ENCODE data around the gene CUL4A. TPM values are rescaled to one million over a fixed set of nuclear protein-coding genes. Genes with fewer than 3 reads are reported as not detected.

Gene CUL4A
- total RNA-seq, 1 donor from 2014 or later = 63.0 TPM

- Mint-ChIP-seq H3K36me3 (ENCODE audit: low read depth) (peaks cover 4% of the 10 kb centered on the region), H3K9me3 (no peaks in the 10 kb centered on the region), H3K27ac (ENCODE audit: unreplicated experiment) (peak overlapping the region; percentile 94), H3K4me3 (peak overlapping the region; percentile 95), H3K4me1 (peaks cover 20% of the 10 kb centered on the region), H3K27me3 (ENCODE audit: low read depth) (peaks cover 24% of the 10 kb centered on the region)
- TF ChIP-seq CTCF (conservative IDR thresholded peaks at IDR 0.05) = no peak
- DNase-seq (ENCODE audit: low read depth, low spot score) = no peak
These were observed 88.9 kb downstream of the CUL4A start for GRCh38 chr13:113298043-113298945.

DNA sequence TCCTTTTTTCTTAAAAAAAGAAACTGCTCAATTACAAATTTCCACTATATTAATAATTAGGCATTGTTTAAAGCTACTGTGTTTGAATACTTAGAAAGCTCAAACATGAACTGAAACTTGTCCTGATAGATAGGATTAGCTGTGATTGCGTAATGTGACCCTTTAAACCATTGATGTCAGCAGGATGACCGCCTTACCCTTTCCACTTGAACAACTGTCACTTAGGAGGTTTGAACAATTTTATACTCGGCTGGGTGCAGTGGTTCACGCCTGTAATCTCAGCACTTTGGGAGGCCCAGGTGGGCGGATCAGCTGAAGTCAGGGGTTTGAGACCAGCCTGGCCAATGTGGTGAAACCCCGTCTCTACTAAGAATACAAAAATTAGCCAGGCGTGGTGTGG lies 90.5 kb downstream of the CUL4A start:
- Mint-ChIP-seq H3K4me3 (peak overlapping the region; percentile 41), H3K36me3 (ENCODE audit: low read depth) (peaks cover 4% of the 10 kb centered on the region)

DNA sequence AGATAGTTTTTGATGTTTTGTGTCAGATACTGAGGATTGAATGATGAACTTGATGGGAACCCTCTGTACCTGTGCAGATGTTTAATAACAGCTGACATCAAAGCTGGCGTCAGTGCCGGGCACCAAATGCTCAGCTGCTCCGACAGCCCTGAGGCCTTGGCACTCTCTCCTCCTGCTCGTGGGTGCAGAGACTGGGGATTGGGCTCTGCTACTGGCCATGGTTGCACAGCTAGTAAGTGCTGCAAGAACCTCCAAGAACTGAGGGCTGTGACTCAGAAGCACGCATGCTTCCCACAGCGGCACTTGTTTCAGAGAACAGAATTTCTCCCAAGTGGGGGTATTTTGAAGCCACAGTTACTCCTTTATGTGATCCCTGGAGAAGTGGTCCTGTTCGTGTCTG lies 93.6 kb downstream of the CUL4A start:
- H3K4me1 Mint-ChIP-seq = peaks cover 8% of the 10 kb centered on the region
- no peak overlapping the region for H3K27ac Mint-ChIP-seq (ENCODE audit: unreplicated experiment)
- H3K36me3 Mint-ChIP-seq (ENCODE audit: low read depth) = no peaks in the 10 kb centered on the region
- DNase-seq (ENCODE audit: low read depth, low spot score) = no peak
- H3K27me3 Mint-ChIP-seq (ENCODE audit: low read depth) = no peaks in the 10 kb centered on the region
- no peak overlapping the region for H3K4me3 Mint-ChIP-seq
- no peaks in the 10 kb centered on the region for H3K9me3 Mint-ChIP-seq
- no peak for TF ChIP-seq CTCF (conservative IDR thresholded peaks at IDR 0.05)

More for the DNA sequence above, 90.5 kb downstream of the CUL4A start:
- Mint-ChIP-seq H3K9me3 (no peaks in the 10 kb centered on the region), H3K4me1 (peaks cover 20% of the 10 kb centered on the region), H3K27me3 (ENCODE audit: low read depth) (peaks cover 12% of the 10 kb centered on the region), H3K27ac (ENCODE audit: unreplicated experiment) (no peak overlapping the region)
- no peak for DNase-seq (ENCODE audit: low read depth, low spot score)
- no peak for TF ChIP-seq CTCF (conservative IDR thresholded peaks at IDR 0.05)

DNA sequence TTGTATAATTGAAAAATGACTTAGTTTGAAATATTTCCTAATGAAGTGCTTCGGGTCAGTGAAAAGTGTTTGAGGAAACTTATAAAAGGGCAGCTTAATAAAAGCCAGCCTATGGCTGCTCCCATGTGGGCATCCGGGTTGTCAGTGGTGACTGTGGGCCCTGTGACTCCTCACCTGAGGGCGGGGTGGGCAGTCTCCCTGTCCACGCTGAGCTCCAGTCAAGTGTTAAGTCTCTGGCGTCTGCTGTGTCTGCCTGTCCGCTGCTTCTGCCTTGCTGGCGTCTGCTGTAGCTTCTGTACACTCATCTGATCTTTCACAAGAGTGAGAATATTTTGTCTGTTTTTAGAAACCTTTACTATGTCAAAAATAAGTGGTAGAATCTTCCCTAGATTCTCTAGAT lies 94.7 kb downstream of the CUL4A start:
- no peaks in the 10 kb centered on the region for H3K4me1 Mint-ChIP-seq
- no peaks in the 10 kb centered on the region for H3K27me3 Mint-ChIP-seq (ENCODE audit: low read depth)
- TF ChIP-seq CTCF (conservative IDR thresholded peaks at IDR 0.05) = no peak
- no peaks in the 10 kb centered on the region for H3K9me3 Mint-ChIP-seq
- no peak for DNase-seq (ENCODE audit: low read depth, low spot score)
- H3K4me3 Mint-ChIP-seq = no peak overlapping the region
- H3K27ac Mint-ChIP-seq (ENCODE audit: unreplicated experiment) = no peak overlapping the region
- no peaks in the 10 kb centered on the region for H3K36me3 Mint-ChIP-seq (ENCODE audit: low read depth)

GRCh38 chr13:113305208-113305607 lies 95.8 kb downstream of the CUL4A start:
- no peak for TF ChIP-seq CTCF (conservative IDR thresholded peaks at IDR 0.05)
- no peaks in the 10 kb centered on the region for H3K4me1 Mint-ChIP-seq
- peaks cover 3% of the 10 kb centered on the region for H3K36me3 Mint-ChIP-seq (ENCODE audit: low read depth)
- H3K27ac Mint-ChIP-seq (ENCODE audit: unreplicated experiment) = peak overlapping the region; percentile 51
- DNase-seq (ENCODE audit: low read depth, low spot score) = no peak
- no peaks in the 10 kb centered on the region for H3K9me3 Mint-ChIP-seq
- H3K4me3 Mint-ChIP-seq = no peak overlapping the region
- no peaks in the 10 kb centered on the region for H3K27me3 Mint-ChIP-seq (ENCODE audit: low read depth)
